Measurements from ENCODE around the gene TMIGD1. TPM values are rescaled to one million over a fixed set of nuclear protein-coding genes. Genes with fewer than 3 reads are reported as not detected.

Gene TMIGD1
- total RNA-seq, 1 donor from 2014 or later = not detected

DNA sequence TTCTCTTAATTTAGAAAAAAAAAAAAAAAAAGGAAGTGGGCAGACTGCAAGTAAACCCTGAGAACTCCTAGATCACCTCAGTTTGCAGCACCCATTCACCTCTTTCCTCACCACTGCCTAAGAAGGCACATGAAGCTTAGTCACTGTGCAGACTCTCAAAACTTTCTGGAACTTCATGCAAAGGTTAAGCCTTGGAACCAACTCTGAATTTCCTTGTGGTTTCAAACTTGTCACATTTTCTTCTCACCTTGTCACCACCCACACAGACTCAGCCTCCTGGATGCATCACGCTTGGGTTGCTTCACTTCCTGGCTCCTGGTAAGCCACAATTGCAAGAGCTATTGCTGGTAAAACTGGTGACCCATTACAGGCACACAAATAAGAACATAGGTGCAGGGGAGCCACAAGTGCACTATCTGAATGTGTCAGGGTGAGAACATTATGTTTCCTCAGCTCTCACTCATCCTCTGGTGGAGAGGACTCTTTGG is 29.9 kb upstream of the TMIGD1 start:
- peak overlapping the region; percentile 36 for H3K27ac ChIP-seq
- H3K36me3 ChIP-seq = no peaks in the 10 kb centered on the region
- no peak overlapping the region for H3K4me3 ChIP-seq
- ATAC-seq = peak; percentile 83
- intact Hi-C loops (cut with DNase I) = no loop called here
- H3K27me3 ChIP-seq = no peaks in the 10 kb centered on the region
- no peaks in the 10 kb centered on the region for H3K4me1 ChIP-seq
- TF ChIP-seq, protein P1, sequence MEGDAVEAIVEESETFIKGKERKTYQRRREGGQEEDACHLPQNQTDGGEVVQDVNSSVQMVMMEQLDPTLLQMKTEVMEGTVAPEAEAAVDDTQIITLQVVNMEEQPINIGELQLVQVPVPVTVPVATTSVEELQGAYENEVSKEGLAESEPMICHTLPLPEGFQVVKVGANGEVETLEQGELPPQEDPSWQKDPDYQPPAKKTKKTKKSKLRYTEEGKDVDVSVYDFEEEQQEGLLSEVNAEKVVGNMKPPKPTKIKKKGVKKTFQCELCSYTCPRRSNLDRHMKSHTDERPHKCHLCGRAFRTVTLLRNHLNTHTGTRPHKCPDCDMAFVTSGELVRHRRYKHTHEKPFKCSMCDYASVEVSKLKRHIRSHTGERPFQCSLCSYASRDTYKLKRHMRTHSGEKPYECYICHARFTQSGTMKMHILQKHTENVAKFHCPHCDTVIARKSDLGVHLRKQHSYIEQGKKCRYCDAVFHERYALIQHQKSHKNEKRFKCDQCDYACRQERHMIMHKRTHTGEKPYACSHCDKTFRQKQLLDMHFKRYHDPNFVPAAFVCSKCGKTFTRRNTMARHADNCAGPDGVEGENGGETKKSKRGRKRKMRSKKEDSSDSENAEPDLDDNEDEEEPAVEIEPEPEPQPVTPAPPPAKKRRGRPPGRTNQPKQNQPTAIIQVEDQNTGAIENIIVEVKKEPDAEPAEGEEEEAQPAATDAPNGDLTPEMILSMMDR (IDR thresholded peaks at IDR 0.05) = no peak
- peak; percentile 70 for DNase-seq
- H3K9me3 ChIP-seq = peaks cover 7% of the 10 kb centered on the region

DNA sequence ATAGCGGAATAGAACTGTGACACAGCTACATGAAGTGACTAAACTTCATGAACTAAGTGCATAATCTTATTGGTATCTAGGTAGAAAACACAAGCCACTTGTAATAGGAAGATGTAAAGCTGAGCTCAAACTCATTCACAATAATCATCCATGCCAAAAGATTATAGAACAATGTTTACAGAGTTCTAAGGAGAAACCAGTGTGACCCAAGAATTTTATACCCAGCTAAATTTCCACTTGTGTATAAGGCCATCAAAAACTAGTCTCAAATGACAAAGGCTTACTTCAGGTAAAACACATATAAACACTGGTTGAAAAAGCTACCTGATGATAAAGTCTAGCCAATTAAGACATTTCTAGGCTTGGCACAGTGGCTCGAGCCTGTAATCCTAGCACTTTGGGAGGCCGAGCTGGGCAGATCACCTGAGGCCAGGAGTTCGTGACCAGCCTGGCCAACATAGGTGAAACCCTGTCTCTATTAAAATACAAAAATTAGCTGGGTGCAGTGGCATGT is 28.0 kb upstream of the TMIGD1 start:
- DNase-seq (no peak), ATAC-seq (no peak)
- Histone ChIP-seq H3K9me3 (peaks cover 7% of the 10 kb centered on the region), H3K4me1 (no peaks in the 10 kb centered on the region), H3K4me3 (no peak overlapping the region), H3K27ac (no peak overlapping the region), H3K27me3 (no peaks in the 10 kb centered on the region), H3K36me3 (no peaks in the 10 kb centered on the region)
- intact Hi-C loops (cut with DNase I) = no loop called here
- TF ChIP-seq, protein P1 (IDR thresholded peaks at IDR 0.05) = no peak

DNA sequence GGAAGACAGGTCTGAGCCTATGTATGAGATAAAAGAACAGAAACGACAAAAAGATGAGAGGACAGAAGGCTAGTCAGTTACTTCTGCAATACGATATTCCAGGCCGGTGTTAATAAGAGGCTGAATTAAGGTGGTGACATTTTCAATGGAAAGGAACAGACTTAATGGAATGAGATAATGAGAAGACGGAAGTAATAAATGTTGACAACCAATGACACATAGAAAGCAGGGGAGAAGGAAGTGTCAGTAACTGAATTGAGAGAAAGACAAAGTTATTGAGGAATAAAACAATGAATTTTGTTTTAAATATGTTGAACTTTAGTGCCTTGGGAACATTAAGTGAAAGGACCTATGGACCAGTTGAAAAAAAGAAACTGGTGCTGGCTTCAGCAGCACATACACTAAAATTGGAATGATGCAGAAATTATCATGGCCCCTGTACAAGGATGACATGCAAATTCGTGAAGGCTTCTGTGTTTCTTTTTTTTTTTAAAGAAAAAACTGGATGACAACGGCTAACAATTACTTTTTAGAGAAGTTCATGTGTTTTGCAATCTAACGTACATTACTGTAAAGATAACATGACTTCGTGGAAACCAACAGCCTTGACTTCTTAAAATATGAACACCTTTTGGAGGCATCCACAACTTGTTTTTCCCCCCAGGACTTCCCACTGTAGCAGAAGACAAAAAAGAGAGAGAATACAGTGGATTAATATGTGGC is 26.4 kb upstream of the TMIGD1 start:
- no peak for ATAC-seq
- no peak for DNase-seq
- intact Hi-C loops (cut with DNase I) = no loop called here
- Histone ChIP-seq H3K27me3 (no peaks in the 10 kb centered on the region), H3K9me3 (peaks cover 7% of the 10 kb centered on the region), H3K36me3 (no peaks in the 10 kb centered on the region), H3K27ac (no peak overlapping the region), H3K4me1 (no peaks in the 10 kb centered on the region), H3K4me3 (no peak overlapping the region)
- TF ChIP-seq, protein P1 (IDR thresholded peaks at IDR 0.05) = no peak

DNA sequence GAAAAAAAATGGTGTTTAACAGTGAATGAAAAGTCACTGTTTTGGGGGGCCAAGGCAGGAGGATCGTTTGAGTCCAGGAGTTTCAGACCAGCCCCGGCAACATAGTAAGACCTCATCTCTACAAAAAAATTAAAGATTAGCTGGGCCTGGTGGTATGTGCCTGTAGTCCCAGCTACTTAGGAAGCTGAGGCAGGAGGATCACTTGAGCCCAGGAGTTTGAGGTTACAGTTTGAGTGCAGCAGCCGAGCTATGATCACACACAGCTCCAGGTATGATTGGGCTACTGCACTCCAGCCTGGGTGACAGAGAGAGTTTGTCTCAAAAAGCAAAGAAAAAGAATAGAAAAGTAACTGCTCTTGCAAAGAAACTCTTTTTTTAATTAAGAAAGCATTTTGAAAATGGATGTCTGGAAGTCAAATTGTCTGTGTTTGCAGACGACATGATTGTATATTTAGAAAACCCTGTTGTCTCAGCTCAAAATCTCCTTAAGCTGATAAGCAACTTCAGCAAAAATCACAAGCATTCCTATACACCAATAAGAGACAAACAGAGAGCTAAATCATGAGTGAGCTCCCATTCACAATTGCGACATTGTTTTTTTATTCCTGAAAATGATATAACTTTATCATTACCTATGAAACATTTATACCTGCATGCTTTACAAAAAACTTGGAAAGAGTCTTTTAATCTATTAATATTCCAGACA is 24.4 kb upstream of the TMIGD1 start:
- no peak for ATAC-seq
- intact Hi-C loops (cut with DNase I) = no loop called here
- H3K27me3 ChIP-seq = no peaks in the 10 kb centered on the region
- no peaks in the 10 kb centered on the region for H3K4me1 ChIP-seq
- no peak overlapping the region for H3K4me3 ChIP-seq
- H3K9me3 ChIP-seq = peaks cover 7% of the 10 kb centered on the region
- H3K27ac ChIP-seq = no peak overlapping the region
- no peaks in the 10 kb centered on the region for H3K36me3 ChIP-seq
- TF ChIP-seq, protein P1 (IDR thresholded peaks at IDR 0.05) = no peak
- DNase-seq = no peak

DNA sequence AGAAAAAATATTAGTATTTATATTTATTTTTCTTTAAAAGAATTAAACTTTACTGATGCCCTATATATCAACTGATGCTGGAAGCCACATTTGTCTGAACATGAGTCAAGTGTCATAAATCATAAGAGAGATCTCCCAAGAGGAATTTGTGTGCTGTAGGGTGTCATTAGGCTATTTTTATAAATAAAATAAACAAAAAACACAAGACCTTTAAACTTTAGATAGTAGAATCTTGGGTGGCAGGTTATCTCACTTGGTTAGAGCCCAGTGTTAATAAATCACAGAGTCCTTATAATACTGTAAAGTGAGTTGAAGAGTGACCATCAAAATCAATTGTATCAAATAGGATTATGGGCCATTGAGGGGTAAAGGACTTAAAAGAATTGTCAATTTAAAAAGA is 23.6 kb upstream of the TMIGD1 start:
- DNase-seq = no peak
- H3K4me3 ChIP-seq = no peak overlapping the region
- H3K36me3 ChIP-seq = no peaks in the 10 kb centered on the region
- intact Hi-C loops (cut with DNase I) = no loop called here
- no peak overlapping the region for H3K27ac ChIP-seq
- no peak for ATAC-seq
- no peaks in the 10 kb centered on the region for H3K27me3 ChIP-seq
- H3K4me1 ChIP-seq = no peaks in the 10 kb centered on the region
- TF ChIP-seq, protein P1 (IDR thresholded peaks at IDR 0.05) = no peak
- H3K9me3 ChIP-seq = peaks cover 7% of the 10 kb centered on the region

All from upper lobe of right lung (tissue), 1 donor.